NCI-H1417 (cell line): ENCODE data around the gene CAB39.

ENCODE experiments used
- DNase-seq, 3 experiments: peaks; one replicate each; lab custom pipeline; 2025; lab: John Stamatoyannopoulos, UW

Gene CAB39

DNA sequence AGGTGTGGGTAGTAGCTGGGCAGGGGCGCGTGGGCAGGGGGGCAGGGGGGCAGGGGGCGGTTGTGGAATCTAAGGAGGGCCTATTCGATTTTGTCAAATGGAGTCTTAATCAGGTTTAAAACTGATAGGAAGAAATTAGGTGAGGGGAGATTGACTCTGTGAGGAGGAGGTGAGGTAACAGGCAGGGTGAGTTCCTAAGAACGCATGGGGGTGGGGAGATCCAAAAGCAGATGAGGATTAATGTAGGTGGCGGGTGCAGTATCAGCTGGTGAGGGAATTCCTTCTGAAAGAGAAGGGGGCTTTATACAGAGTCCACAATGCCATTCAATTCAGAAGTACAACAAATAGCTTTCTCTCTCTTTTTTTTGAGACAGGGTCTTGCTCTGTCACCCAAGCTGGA lies 72.7 kb downstream of the CAB39 start:
- no peak for DNase-seq

- DNase-seq, result no peak
Observed at GRCh38 chr2:230787101-230787500, 74.5 kb downstream of the CAB39 start.

DNA sequence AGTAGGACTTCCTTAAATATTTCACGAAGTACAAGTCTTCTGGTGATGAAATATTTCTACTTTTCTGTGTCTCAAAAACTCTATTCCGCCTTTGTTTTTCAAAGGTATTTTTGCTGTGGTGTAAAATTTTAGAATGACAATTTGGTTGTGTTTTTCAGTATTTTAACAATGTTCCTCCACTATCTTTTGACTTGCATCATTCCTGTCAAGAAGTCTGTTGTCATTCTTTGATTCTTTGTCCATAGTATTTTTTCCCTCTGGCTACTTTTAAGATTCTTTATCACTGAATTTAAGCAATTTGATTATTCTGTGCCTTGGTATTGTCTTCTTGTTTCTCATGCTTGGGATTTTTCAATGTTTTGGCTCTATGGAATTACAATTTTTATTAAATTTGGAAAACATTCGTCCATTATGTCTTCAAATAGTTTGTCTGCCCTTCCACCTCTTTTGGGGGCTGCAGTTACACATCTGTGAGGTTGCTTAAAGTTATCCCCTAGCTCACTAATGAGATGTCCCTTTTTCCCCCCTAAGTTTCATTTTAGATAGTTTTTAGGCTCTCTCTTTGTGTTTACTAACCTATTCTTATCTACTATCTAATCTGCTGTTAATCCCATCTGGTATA lies 76.0 kb downstream of the CAB39 start:
- DNase-seq, result no peak

DNA sequence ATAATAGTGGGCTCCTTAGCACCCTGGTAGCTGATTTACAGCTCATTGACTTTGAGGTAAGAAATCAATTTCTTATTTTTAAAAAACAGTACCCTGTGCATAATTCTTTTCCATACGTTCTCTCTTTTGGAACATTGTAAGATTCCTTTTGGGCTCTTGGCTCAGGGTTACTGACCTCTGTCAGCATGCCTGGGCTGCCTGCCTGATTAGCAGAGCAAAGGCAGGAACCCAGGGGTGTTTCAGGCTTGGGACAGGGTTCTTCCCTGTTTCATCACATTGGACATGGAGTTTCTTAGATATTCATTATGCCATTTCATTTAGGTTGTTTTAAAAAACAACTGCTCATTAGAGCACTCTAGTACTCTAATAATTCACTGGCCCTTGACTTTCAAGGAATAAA lies 78.3 kb downstream of the CAB39 start:
- DNase-seq, result no peak

DNA sequence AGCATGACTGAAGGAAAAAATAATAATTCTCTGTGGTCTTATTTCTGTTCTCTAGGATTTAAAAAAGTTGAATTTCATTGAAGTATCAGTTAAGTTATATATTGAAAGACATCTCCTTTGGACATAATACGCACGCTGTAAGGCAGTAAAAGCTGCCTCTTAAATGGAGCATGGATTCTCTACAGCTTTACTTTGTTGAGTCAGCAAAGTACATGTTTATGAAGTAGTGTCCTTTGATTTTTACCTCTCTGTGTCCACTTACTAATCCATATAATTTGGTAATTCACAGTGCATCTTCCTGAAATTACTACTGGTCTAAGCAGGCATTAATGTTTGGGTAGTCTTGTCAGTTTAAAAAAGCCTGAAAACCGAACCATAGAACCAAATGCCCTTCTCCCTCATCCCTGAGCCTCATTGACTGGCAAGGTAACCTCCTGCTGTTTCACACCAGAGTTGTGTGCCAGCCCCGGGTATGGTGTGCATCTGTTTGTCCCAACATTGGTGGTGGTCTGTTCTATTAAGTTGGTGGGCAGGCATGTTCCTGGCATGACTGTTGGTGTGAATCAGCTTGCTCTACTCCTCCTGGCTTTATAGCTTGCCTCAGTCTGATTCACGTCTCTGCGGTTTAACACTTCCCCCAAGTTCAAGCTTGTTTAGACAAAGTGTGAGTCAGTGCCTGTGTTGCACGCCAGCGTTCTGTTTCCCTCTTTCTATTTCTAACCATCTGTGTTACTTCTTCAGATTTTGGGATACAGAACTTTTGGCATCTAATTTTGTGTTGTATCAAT lies 81.1 kb downstream of the CAB39 start:
- DNase-seq, result no peak

GRCh38 chr2:230794497-230794896 lies 81.9 kb downstream of the CAB39 start:
- no peak for DNase-seq

GRCh38 chr2:230795856-230796255 lies 83.2 kb downstream of the CAB39 start:
- DNase-seq, result no peak

DNA sequence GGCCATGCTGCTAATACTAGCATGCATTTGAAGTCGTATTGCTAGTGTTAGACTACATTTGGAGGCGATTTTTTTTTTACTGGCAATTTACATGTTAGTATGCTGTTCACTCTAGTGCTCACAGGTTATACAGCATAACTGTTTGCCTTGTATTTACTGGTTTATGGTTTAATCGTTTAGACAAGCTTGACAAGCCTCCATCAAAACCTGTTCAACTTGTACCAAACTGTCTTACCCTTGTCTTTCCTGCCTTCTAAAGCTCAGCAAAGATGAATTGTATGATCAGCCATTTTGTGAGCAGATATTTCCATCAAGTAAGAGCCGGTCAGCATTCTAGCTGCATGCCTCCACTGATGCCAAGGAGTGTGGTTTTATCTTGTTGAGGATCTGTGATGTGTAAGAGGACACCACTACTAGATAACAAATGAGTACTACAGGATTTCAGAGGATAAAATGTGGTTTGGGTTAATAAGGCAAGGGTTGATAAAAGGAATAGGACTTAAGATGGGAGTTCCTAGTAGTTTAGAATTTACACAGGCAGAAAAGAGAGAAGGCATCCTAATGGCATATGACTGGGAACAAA lies 83.7 kb downstream of the CAB39 start:
- DNase-seq, result no peak

DNA sequence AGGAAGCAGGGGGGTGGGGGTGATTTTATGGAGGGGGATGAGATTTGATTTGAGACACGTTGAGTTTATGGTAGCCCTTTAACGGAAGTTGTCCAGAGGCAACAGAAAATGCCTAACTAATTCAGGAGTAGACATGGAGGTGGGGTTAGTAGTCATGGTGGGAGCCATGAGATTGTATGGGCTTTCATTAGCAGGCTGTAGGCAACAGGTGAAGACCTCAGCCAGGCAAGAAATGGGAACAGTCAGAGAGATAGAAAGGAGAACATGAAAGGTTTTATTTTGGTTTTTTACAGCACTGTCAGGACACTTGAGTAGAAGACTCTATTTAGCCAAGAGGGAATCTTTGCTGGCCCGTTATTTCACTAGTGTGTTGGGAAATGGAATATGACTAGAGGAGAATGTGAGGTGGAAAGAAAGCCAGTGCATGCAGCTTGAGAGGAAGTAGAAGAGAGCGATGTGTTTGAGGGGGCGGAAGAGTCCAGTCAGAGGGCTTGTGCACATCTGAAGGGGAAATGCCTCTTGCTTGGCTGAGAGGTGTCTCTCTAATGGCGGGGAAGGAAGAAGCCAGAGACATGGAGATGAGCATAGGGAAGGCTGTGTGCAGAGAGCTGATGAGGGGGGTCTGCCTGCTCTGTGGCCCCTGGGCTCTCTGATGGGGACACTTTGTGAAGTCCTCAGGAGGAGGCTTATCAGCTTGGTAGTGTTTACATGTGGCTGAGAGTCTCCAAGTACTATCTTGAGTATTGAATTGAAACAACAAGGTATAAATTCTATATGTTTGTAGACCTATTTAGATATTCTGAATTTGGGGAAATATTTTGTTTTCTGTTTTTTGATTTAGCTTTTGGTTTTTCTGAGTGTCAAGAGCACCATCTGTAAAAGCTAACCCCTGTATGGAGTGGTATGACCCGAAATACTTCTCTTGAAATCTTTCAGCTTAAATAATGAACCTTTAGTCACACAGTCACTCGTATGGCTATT lies 85.2 kb downstream of the CAB39 start:
- DNase-seq, result no peak

GRCh38 chr2:230798769-230799399 lies 86.2 kb downstream of the CAB39 start:
- peak in 2 of 3 experiments; percentile 19 to 61 for DNase-seq

DNA sequence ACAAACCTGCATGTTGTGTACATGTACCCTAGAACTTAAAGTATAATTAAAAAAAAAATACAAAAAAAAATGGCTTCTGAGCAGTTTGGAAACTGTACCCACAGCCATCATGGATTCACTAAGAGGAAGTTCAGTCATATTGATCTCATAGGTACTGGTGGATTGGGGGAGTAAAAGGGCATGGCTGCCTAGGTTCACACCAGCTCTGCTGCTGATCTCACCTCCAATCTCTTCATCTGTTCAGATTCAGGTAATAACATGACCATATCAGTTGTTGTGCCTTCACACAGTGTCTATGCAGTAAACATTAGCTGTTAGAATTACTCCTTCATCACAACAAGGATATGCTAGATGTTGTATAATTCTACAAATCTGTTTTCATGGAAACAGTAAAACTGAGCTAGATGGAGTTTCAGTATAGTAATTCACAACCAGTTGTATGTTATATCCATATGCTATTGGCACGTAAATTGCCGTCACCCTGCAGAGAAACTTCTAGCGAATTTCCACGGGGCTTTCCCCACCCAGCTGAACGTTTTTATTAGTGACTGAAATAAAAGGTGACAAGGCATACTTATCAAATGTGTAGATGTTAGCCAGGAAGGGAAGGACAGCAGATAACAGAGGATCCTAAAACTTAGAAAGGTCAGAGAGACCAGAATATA lies 92.8 kb downstream of the CAB39 start:
- no peak for DNase-seq

DNA sequence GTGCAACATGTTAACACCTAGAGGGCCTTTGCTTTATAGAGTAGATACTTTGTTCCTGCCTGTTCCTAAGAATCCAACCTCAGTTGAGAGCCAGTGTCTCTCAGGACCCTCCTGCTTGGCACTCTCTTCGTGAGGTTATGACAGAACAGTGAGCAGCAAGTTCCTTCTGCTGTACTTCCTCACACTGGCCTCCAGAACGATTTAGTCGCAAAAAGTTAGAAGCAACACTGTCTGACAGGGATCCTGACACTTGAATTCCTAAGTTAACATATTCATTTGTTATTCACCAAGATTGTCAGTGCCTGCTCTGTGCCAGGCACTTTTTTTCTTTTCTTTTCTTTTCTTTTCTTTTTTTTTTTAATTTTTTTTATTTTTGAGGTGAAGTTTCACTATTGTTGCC lies 95.1 kb downstream of the CAB39 start:
- no peak for DNase-seq

GRCh38 chr2:230809015-230809414 lies 96.4 kb downstream of the CAB39 start:
- DNase-seq, result no peak

GRCh38 chr2:230809677-230810251 lies 97.1 kb downstream of the CAB39 start:
- no peak for DNase-seq

- DNase-seq, result no peak
Observed at GRCh38 chr2:230811508-230811907, 98.9 kb downstream of the CAB39 start.

GRCh38 chr2:230812033-230812432 lies 99.4 kb downstream of the CAB39 start:
- DNase-seq, result no peak

GRCh38 chr2:230814616-230815015 lies 102.0 kb downstream of the CAB39 start:
- no peak for DNase-seq

DNA sequence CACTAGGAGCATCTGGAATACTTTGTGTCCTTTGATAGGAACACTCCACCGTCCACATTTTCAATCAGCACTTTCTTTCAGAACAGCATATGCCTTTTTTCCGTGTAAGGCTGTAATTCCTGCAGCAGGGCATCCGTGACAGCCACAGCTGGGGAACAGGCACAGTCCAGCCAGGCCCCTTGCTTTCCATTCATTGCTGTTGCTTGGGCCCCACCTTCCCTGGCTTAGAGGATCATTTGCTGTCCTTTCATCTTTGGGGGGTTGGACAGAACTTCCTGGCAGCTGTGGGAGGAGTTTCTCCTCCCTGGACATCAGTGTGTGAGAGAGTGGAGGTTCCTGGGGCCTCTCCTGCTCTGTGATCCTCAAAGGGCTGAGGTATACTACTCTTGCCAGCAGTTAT lies 102.4 kb downstream of the CAB39 start:
- no peak for DNase-seq

DNA sequence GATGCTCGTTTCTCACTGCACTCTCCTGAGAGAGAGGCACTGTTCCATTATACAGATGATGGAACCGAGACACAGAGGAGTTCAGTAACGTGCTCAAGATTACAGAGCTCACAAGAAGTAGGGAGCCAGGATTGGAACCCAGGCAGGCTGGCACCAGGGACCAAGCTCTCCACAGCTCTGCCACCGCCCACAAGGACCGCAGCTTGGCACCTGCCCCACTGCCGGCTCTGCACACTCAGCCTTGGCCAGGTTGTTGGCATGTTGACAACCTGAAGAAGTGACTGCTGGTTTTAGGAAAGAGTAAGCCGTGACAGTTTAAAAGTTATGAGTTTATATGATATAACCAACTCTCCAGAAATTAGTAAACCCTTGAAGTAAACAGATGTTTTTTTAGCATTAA lies 104.1 kb downstream of the CAB39 start:
- no peak for DNase-seq

DNA sequence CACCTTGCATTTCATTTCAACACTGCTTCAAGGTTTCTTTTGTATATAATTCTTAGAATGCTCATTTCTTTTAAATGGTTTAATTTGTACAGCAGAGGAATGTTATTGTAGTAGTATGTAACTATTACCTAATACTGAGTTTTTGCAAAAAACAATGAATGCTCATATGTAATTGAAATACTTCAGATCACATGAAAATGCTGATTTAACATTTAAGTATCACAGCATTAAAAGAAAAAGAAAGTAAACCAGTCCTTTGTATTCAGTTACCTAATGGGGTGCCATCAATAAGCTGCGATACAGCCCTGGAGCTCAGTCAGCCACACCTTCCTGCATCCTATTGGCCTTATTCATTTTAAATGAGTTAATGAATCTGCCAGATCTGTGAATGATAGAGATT lies 106.8 kb downstream of the CAB39 start:
- no peak for DNase-seq
